HG02763 (cell line): Measurements from ENCODE around the gene YBX3.
"Not testable (repeated sequence)": the region's sequence is repeated elsewhere in the genome, so short reads cannot be mapped to it uniquely, and the experiment has no call there.

ENCODE experiments used
- ATAC-seq: cut with Tn5 transposase; IDR thresholded peaks from one replicate; pipeline ENCODE4 v1.9.1; 2021; ENCODE audit warnings: mild to moderate bottlenecking, moderate library complexity; ENCODE audit not compliant: unreplicated experiment

The YBX3 gene

DNA sequence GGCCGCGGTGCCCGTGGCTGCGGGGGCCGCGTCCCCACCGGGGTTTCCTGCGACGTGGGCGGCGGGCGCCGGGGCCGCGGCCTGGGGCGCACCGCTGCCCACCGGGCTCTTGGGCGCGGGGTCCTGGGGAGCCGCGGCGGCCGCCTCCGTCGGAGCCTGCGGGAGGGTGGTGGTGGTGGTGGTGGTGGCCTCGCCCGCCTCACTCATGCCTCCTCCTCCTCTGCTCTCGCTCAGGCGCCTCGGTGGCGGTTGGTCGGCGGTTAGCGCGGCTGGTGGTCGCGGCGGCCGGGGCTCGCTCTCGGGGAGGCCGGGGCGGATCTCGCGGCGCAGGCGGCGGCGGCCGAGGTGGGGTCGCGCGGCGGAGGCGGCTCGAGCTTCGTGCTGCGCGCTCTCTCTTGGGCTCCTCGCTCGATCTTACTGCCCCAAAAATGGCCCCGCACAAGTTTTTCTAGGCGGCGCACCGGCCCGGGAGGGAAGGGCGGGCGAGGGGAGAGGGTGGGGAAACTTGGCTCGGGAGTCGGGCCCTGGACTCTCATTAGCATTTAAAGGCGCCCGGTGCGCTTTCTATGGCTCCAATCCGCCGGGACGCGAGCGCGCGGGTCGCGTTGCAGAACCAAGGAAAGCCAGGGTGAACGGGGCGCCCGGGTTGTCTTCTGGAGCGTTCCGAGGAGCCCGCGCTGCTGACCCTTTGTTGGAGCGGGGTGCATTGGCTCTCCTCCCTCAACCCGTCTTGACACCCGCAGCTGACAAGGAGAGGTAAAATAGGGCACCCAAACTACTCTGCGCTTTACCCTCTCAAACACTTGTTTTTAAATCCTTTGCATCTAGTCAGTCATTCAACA is at the start of gene YBX3:
TSS of gene YBX3 (minus strand) at position 419 of the 842 bp plus-strand sequence. CDS start at position 207, 212 bp downstream.
- ATAC-seq: peak; percentile 59

DNA sequence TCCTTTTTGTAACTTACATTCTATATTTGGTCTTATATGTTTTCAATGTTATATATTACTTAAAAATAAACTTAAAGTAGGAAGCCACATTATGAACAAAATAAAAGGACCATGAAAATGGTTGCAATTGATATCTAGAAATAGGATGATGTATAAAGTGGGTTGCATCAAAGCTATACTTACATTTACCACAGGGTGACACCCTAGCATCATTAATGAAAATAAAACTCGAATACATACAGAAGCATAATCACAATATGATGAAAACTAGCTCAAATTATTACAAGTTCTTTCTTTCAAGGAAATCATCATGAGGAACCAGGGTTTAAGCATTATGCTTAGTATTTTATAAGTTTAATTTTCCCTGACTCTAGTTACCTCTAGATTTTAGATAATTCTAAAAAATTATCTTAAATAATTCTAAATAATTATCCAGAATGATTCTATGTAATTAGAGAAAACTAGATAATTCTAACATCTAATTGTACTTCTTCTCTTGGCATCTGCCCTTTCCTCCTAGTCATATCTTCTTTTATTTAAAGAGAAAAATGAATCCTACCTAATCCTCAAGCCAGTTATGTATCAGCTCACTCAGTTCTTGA is 48.1 kb upstream of the YBX3 start:
- no peak for ATAC-seq

DNA sequence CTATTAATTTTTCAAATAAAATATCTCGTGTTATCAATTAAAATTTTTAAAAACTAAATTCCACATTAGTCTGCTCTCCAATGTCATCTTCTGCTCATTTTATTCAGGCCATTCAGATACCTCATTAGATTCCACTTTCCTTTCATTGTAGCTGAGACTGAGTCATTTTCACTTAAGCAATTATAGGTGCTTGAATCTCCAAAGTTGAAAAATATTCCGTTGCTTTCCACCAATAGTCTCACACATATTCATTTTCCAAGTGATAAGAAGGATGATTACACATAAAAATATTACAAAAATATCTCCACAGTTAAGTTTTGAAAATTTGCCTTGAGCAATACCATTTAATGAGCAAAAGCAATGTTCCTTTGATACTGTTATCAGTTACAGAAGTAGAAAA is 36.5 kb upstream of the YBX3 start:
- ATAC-seq: no peak

DNA sequence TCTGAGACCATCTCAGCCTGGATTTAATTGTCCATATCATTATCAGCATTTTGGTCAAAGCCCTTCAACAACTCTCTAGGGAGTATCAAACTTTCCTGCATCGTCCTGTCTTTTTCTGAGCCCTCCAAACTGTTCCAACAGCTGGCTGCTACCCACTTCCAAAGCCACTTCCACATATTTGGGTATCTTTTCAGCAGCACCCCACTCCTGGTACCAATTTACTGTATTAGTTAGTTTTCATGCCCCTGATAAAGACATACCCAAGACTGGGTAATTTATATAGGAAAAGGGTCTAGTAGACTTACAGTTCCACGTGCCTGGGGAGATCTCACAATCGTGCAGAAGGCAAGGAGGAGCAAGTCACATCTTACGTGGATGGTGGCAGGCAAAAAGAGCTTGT is 33.1 kb upstream of the YBX3 start:
- no peak for ATAC-seq

DNA sequence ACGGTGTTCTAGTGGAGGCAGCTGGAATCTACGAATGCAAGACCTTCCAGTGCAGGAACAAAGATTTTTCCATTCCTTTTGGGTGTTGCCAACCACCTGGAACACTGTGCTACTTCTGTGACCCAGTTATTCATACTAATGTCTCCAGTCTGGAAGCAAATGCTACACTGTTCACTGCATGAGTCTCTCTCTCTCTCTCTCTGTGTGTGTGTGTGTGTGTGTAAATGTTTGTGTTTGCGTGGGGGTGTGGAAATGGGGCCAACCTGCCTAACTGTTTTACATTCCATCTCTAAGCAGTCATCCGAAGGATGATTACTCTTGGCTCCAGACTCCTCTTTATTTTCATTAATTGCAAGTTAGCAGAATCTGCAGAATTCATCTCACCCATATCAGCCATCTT is 29.9 kb upstream of the YBX3 start:
- ATAC-seq: no peak

DNA sequence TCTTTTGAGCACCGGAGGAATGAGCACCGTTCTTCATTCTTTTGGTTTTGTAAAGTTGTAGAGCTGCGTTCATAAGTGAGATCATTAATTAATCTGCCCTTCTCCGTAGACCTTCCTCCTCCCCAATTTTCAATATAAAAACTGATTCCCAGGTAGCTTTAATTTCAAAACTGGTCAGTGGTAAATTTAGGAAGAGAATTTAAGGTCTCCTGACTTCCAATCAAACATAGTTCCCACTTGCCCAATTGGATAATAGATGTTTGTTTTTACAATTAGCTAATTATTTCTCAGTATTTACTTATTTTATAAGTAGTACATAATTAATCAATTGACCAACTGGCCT is 27.2 kb upstream of the YBX3 start:
- ATAC-seq: no peak

DNA sequence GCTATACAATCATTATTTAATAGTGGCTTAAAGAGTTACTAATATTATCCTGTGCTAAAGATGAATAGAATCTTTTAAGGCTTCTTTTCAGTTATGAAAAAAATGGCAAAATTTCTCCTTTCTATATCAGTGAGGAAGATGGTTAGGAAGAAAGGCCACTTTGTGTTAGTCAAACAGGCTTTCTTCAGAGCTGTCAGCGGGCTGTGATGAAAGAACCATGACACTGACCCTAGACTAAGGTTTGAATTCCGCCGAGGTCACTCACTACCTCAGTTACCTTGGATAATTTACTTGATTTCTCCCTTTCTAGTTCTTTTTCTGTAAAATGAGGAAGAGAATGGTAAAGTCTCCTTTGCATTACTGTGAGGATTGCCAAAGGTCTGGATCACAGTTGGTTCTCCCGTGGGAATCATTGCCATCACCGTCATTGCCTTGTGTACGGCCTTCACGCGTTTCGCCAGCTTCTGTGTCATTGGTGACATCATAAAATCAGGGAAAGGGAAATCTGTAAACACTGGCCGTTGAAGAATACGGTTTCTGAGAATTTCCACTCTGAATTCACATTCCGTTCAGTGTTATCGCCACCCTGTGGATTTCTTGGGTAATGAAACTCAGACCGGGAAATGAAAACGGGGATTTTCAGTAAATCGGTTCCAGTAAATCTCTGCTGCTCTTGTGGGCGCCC is 26.7 kb upstream of the YBX3 start:
- ATAC-seq: peak; percentile 91

DNA sequence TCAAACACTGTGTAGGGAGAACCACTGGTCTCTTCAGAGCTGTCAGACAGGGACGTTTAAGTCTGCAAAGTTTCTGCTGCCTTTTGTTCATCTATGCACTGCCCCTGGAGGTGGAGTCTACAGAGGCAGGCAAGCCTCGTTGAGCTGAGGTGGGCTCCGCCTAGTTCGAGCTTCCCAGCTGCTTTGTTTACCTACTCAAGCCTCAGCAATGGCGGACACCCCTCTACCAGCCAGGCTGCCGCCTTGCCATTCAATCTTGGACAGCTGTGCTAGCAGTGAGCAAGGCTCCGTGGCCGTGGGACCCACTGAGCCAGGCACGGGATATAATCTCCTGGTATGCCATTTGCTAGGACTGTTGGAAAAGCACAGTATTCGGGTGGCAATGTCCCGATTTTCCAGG is 24.6 kb upstream of the YBX3 start:
- no peak for ATAC-seq

DNA sequence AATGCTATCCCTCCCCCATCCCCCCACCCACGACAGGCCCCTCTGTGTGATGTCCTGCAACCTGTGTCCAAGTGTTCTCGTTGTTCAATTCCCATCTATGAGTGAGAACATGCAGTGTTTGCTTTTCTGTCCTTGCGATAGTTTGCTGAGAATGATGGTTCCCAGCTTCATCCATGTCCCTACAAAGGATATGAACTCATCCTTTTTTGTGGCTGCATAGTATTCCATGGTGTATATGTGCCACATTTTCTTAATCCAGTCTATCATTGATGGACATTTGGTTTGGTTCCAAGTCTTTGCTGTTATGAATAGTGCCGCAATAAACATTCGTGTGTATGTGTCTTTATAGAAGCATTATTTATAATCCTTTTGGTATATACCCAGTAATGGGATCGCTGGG is 20.3 kb upstream of the YBX3 start:
- ATAC-seq: not testable (repeated sequence)

DNA sequence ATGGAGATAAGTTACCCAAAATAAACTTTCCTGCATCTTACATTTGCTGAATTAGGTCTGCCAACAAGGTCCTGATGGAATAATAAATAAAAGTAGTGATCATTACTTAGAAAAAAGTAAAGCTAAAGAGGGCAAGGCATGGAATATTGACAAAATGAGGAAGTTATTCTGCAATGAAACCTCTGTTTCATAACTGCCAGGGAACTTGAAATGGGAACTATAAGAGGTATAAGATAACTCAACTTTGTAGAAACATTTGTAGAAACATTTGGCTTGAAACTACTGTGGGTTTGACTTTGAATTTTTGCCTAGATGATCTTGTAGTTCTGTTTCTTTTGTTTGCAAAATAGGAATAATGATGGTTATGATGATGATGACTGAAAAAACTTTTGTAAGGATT is 18.7 kb upstream of the YBX3 start:
- no peak for ATAC-seq

DNA sequence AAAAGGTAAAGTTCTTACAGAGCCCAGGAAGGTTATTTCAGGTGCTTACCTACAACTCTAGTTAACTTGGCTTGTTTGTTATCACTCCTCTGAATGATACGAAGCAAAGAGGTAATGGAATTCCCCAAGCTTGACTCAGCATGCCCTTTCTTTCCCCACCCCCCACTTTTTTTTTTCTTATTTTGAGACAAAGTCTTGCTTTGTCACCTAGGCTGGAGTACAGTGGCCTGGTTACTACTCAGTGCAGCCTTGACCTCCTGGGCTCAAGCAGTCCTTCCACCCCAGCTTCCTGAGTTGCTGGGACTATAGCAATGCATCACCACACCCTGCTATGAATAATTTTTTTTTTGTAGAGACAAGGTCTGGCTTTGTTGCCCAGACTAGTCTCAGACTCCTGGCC is 17.1 kb upstream of the YBX3 start:
- ATAC-seq: no peak

DNA sequence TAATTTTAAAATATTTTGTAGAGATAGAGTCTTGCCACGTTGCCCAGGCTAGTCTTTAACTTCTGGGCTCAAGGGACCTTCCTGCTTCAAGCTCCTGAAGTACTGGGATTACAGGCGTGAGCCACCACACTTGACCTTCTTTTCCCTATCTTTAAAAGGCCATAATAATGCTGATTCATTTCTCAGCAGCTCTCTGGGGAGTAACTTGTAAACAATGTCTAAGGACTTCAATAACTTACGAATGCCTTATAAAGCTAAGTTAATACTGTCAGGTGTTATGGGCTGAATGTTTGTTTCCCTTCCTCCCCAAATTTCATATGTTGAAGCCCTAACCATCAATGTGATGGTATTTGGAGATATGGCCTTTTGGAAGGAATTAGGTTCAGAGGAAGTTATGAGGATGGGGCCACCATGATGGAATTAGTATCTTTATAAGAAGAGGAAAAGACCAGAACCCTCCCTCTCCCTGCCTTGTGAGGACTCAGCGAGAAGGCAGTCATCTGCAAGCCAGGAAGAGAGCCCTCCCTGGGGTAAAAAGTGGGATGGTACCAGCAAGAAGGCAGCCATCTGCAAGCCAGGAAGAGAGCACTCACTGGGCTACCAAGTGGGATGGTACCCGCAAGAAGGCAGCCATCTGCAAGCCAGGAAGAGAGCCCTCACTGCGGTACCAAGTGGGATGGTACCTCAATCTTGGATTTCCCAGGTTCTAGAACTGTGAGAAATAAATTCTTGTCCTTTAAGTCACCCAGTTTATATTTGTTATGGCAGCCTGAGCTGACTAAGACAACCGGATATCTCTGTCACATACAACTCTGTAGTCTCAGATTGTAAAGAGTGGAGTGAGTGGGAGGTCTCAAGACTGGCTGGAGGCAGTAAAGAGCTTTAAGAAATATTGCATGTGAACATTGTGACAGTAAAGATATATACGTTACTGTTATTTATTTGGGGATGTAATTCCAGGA is 16.3 kb upstream of the YBX3 start:
- ATAC-seq: no peak

DNA sequence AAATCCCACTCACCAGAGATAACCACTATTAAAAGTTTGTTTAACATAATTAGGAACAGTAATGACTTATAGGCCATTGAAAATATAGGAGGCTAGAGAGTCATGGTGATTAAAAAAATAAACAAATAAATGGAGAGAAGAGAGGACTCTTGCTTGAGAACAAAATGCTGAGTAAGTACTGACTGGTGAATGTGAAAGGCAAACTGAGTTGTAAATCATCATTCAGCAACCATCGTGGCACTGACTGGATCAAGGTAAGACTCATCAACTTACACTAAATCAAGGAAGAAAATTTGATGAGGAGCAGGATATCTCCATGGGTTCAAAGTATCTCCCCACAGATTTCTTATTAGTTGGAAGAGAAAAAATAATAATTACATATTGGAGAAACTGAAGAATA is 14.1 kb upstream of the YBX3 start:
- no peak for ATAC-seq

DNA sequence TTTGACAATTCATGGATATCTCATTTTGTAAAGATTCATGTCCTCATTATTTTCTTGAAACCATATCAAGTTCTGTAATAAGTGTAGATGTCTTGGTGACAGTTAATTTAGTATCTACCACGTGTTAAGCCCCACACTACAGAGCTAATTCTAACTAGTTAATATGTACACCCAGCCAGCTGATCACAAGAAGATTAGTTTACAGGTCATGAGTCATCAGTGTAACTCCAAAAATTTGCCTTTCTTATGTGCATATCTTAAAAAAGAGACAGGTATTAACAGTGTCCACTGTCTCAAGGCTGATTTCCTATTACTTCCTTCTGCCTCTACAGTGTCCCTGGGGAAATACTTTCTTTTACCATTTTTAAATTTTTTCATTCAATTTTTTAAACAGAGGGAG is 13.3 kb upstream of the YBX3 start:
- ATAC-seq: no peak

DNA sequence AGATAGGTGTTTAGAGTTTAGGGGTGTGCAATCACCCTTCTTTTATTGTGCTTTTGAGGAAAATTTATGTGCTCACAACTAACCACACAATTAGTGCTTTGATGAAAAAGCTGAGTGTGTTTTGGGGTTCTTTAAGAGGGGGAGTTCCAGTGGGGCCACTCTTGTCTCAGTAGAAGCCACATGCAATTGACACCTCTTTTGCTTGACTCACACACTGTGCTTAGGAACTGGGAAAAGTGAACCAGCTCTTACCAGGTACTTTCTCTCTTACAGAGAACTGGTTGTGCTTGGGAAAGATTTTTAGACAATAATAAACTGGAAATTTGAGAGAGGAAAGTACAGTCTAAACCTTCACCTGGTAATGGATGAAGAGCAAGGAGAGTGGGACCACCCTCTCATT is 12.3 kb upstream of the YBX3 start:
- ATAC-seq: no peak

DNA sequence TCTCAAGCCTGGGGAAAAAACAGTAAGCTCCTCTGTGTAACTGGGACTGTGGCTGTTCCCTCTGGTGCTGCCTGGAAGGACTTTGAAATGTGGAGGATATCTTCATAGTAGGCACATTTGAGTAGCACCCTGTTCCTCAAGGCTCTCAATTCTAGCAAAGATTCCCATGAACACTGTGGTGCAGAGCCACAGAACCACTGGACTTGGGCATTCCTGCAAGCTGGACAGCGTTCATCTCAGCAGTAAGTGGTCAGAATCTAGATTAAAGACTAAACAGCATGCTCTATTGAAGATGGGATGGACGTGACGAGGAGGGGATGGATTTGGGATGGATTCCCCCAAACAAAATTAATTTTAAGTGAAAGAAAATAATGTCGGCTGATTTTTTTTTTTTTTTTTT is 9.4 kb upstream of the YBX3 start:
- no peak for ATAC-seq

DNA sequence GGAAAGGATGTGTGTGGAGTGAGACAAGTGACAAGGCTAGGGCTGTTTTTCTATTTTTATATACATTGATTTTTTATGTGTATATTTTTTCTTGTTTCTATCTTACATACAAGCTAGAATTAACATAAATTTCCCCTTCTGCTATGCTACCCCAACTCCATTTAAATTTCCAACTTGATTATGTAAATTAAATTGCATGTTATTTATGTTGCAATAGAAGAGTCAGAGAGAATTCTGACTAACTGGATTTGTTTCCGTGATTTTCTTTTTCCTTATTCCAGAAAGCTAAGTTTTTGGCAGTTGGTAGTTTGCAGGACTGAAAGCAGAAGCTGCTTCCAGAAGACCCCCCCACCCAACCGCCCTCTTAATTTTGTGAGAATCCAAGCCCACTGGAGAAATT is 8.9 kb upstream of the YBX3 start:
- ATAC-seq: no peak

DNA sequence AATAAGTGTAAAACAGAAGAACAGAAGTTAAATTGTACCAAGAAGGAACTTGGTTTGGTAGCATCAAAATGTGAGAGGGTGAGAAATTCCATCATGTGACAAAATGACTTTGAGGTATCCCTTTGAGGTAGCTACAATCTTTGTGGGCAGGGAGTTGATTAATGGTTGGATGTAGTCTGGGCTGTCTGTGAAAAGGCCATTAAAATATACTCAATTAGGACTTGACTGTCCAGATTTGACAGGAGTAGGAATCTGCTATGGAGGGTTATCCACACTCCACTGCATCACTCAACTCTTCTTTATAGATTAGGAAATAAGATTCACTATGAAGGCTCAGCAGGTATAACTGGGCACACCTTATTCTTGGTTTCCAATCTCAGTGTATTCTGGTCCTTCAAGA is 7.4 kb upstream of the YBX3 start:
- ATAC-seq: no peak

DNA sequence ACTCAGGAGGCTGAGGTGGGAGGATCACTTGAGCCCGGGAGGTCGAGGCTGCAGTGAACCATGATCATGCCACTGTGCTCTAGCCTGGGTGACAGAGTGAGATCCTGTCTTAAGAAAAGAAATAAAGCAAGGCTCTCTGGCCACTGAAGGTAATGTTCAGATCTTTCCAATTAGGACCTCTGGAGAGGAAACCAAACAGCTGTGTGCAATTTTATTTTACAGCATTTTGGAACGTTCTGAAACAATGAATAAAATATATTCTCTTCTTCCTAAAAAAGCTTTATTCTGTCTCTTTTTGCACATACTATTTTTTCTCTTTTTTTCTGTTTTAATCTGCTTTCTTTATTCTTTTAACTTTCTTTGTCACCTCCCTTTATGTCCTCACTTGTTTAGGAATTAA is 5.0 kb upstream of the YBX3 start:
- ATAC-seq: no peak

DNA sequence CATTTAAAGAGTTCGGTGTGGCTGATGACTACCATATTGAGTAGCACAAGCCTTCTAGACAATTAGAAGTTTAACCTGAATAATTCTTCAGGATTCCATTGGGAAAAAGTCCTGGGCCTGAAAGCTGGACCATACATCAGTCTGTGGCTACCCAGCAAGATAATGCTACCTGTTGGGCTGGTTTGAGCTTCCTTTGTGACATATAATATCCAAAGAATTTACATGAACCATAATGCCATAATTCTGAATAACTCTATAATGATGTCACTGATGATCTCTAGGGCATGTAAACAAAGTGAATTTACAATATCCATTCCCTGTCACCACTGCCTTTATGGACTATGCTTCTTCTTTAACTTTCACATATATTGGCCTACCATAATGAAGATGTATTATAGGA is 3.8 kb upstream of the YBX3 start:
- ATAC-seq: no peak

DNA sequence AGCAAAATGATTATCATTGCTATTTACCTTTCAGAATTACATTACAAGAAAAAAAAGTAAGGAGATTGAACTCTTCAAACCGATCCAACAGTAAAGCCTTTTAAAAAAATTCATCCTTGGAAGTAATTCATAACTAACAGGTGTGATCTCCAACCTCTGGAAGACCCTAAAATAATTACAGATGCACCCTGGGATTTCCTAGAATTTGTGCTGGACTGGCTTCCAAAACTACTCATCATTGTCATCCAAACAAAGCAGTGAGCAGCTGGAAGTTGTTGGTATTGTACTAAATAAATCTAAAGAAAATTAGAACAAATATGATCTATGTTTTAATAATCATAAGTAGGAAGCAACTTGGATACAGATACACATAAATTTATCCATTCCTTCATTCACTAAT is 1.9 kb upstream of the YBX3 start:
- no peak for ATAC-seq
